ENCODE results near the gene PIK3C2G.

GRCh38 chr12:18696971-18697602 lies 435.8 kb downstream of the PIK3C2G start:
- TF ChIP-seq CTCF (conservative IDR thresholded peaks at IDR 0.05; ENCODE audit: low read length) (no peak), EZH2phosphoT487 (IDR thresholded peaks at IDR 0.05; ENCODE audit: borderline replicate concordance) (no peak)

Data from Loucy (cell line).